ENCODE data around the gene USP47. TPM values are rescaled to one million over a fixed set of nuclear protein-coding genes. Genes with fewer than 3 reads are reported as not detected.

Gene USP47
- total RNA-seq, 1 donor from 2014 or later = 81.0 TPM

- no peak for DNase-seq (ENCODE audit: low spot score)
Measured at GRCh38 chr11:11942668-11943067, 100.9 kb downstream of the USP47 start.

DNA sequence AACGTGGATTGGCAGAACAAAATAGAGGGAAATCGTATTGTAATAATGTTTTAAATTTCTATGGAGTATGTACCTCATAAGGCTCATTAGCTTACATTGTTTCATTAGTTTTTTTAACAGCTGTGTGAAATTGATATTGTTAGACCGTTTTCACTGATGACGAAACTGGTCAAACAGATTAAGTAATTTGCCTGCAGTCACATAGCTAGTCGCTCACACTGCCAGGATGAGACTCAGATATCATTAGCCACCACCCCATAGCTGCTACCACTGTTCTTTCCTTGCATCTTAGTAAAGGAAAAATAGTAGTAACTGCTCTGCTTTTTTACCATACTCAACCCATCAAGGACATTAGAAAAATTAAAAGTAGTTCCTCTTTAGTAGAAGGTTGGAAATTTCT is 102.7 kb downstream of the USP47 start:
- no peak for DNase-seq (ENCODE audit: low spot score)

DNA sequence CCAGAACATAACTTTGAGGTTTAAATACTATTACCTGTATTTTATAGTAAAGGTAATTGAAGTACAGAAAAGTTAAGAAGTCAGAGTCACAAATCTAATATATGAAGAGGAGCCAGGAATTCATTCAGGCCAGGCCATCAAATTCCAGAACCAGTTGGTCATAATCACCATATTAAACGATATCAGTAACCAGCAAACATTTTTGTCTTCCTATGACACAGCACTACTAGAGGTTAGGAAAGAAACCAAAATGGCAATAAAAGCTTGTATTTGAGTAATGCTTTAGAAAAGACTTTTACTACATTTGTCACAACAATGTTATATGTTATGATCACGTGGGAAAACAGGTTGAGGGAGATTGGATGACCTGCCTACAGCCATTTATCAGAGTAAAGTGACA is 104.4 kb downstream of the USP47 start:
- no peak for DNase-seq (ENCODE audit: low spot score)

DNA sequence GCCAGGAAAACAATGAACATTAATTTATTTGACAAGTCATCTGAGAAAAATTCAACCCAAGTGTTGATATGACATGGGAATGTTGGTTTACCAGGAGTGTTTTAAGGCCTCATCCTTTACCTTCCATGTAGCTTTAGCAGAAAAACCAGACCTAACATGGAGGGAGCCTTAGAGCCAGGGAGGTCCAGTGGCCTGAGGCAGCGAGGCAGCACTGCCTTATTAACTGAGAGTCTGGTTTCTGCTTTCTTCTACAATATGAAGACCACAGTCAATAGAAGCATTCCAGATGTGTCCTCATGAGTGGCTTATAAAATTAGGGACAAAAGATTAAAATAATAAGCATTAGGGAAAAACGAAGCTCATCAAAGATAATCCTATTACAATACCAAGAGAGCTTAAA is 105.1 kb downstream of the USP47 start:
- no peak for DNase-seq (ENCODE audit: low spot score)

GRCh38 chr11:11947825-11948224 is 106.1 kb downstream of the USP47 start:
- DNase-seq (ENCODE audit: low spot score) = no peak

- DNase-seq (ENCODE audit: low spot score) = no peak
Measured at GRCh38 chr11:11948242-11948947, 106.6 kb downstream of the USP47 start.

DNA sequence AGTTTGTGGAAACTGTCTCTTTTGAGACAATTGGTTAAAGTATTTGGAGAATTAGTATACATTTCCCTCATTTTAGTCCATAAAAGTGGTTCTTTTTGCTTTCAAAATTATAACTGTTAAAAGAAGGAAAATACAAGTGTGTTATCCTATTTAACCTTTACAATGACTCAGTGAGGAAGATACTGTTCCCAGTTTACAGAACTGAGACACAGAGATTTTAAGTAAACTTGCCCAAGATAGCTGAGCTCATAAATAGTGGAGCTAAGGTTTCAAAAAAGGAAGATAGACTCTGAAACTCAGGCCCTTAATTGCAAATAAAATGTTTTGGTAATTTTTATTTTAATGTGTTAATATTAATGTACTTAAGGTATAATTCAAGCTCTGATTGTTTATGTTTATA is 107.7 kb downstream of the USP47 start:
- no peak for DNase-seq (ENCODE audit: low spot score)

DNA sequence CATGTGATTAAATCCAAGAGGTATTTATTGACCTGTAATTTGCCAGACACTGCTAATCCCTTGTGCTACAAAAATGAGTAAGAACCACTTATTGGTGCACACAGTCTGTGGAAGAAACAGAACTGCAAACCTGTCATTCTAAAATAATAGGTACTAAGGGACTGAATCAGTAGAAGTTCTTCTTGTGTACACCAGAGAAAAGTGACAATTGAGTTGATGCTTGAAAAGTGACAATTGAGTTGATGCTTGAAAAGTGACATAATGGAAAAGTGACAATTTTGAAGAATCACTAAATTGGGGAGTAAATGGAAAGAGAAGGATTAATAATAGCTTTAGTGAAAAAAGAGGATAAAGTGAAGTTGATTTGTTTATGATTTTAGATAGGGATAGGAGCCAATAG is 110.3 kb downstream of the USP47 start:
- DNase-seq (ENCODE audit: low spot score) = no peak

- no peak for DNase-seq (ENCODE audit: low spot score)
Measured at GRCh38 chr11:11956006-11956405, 114.2 kb downstream of the USP47 start.

DNA sequence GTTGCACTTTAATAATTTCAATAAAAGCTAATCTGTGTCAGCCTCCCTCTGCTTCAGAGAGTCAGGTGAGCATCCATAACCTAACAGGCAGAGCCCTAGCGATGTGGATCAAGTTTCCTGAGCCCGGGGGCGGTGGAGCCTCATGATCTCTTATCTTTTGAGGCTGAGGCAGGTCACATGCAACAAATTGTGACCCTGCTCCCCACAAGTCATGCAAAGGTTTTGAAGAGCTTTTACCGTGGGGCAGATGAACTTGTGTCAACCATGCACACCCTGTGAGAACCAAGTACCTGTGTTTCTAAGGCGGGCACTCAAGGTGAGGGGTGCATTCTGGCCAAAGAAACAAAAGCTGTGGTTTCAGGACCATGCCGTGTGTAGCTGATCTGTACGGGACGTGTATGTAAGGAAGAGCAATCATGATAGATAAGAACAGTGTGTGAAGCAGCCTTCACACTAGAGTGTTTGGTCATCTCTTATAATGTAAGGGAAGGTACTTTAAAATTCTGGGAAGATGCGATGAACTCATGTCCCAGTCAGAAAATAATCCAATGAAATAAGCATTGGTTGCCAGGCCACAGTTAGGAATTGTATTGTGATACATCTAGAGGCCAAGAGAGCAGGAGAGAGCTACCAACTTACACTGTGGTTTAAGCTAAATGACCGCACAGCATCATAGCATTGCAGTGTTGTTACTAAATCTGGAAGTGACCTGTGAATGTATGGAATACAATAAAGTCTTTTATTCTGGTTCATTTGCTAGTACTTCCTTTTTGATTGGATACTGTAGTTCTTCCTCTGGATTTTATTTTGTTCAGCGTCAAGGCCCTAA is 116.8 kb downstream of the USP47 start:
- no peak for DNase-seq (ENCODE audit: low spot score)

DNA sequence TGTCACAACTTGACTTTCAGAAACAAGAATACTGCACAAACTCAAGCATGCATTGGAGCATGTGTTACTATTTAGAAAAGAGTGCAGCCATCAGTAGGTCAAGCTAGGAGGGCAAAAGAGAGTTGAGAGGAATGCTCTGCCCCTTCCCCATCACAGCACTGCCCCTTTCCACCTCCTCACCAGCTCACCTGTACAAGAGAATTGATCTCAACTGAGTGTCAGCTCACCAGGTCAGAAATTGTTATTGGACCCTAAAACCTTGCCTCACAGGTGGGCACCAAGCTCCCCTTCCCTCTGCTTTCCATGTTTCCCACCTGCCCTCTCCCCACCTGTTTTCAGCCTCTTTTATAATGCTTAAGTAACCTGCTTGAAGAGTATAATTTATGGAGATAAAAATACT is 117.8 kb downstream of the USP47 start:
- DNase-seq (ENCODE audit: low spot score) = no peak

- no peak for DNase-seq (ENCODE audit: low spot score)
Measured at GRCh38 chr11:11960687-11961086, 118.9 kb downstream of the USP47 start.

GRCh38 chr11:11961399-11962028 is 119.7 kb downstream of the USP47 start:
- DNase-seq (ENCODE audit: low spot score) = no peak

GRCh38 chr11:11963067-11963466 is 121.3 kb downstream of the USP47 start:
- DNase-seq (ENCODE audit: low spot score) = no peak

GRCh38 chr11:11963842-11964773 is 122.3 kb downstream of the USP47 start:
- no peak for DNase-seq (ENCODE audit: low spot score)

DNA sequence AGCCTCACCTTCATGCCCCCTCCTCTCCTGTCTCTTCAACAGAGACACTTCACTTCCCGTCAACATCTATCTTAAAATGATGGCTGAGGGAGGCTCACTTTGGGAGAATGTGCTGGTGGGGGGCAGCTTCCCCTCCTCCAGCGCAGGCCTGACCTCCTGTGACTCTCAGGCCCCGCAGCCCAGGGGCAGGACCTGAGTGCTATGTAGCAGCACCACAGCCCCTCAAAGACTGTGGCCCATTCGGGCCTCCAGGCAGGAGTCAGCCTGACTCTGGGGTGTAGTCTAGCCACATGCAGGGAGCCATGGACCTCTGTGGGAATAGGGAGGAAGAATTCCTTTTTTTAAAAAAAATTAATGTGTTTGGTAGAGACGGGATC is 123.0 kb downstream of the USP47 start:
- no peak for DNase-seq (ENCODE audit: low spot score)

GRCh38 chr11:11965192-11965591 is 123.4 kb downstream of the USP47 start:
- DNase-seq (ENCODE audit: low spot score) = no peak

- no peak for DNase-seq (ENCODE audit: low spot score)
Measured at GRCh38 chr11:11965656-11966353, 124.0 kb downstream of the USP47 start.

- no peak for DNase-seq (ENCODE audit: low spot score)
Measured at GRCh38 chr11:11966354-11966741, 124.6 kb downstream of the USP47 start.

- peak; percentile 71 for DNase-seq (ENCODE audit: low spot score)
Measured at GRCh38 chr11:11966826-11967668, 125.3 kb downstream of the USP47 start.
